ENCODE results near the gene VAMP7.
"Not testable (repeated sequence)": the region's sequence is repeated elsewhere in the genome, so short reads cannot be mapped to it uniquely, and the experiment has no call there.

VAMP7 gene, protein sequence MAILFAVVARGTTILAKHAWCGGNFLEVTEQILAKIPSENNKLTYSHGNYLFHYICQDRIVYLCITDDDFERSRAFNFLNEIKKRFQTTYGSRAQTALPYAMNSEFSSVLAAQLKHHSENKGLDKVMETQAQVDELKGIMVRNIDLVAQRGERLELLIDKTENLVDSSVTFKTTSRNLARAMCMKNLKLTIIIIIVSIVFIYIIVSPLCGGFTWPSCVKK

DNA sequence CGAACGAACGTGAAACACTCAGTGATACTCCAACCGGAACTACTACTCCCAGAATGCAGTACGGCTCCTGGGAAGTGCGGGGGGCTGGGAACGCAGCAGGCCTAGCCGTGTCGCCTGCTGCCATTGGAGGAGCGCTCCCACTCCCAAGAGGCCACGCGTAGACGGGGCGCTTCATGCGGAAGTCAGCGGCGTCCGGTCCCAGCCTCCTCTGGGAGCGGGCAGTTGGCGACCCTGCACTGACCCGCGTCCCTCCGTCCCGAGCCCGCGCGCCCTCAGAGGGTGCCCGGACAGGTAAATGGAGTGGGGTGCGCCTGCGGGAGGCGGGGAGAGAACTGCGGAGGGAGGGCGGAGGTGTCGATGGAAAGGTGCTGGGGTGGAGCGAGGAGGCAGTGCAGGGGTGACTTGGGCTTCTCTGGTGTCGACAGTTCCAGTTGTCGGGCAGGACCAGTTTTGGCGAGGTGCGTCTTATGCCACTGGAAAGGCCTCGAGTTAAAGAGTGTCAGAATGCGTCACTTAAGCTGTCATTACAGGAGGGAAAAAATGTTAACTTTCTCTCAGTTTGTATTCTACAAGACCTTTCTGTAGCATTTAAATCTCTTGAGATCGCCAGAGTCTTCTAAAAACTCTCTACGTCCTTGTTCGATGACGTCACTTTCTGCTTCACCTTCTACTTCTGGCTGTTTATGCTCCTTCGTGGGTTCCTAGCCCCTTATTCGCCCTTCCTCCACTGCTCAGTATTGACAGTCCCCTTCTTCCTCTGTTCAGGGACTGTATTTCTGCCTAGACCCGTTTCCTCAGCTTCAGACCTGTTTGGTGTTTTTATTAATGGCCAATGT, at the start of gene VAMP7:
TSS of gene VAMP7 (plus strand) at position 188 of the 836 bp plus-strand sequence. CDS start 8,122 bp downstream, outside the sequence.
- peak; percentile 82 for DNase-seq

DNA sequence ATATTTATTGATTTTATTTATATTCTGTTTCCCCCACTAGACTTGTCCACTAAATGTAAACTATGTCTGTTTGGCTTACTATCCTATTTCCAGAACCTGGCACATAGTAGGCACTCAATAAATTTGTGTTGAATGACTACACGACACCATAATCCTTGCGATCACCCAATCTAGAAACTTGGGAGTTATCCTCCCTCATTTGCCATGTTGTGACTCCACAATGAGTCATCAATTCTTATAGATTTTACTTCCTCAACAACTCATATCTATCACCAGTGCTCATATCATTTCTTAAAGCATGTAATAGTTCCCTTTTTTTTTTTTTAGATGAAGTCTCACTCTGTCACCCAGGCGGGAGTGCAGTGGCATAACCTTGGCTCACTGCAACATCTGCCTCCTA, 39.9 kb upstream of the VAMP7 start:
- DNase-seq = no peak

DNA sequence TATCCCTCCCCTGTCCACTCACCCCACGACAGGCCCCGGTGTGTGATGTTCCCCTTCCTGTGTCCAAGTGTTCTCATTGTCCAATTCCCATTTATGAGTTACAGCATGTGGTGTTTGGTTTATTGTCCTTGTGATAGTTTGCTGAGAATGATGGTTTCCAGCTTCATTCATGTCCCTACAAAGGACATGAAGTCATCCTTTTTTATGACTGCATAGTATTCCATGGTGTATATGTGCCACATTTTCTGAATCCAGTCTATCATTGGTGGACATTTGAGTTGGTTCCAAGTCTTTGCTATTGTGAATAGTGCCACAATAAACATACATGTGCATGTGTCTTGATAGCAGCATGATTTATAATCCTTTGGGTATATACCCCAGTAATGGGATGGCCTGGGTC, 29.4 kb upstream of the VAMP7 start:
- DNase-seq = not testable (repeated sequence)

GRCh38 chrX:155857561-155857960, 23.6 kb upstream of the VAMP7 start:
- DNase-seq = no peak

GRCh38 chrX:155864655-155865054, 16.5 kb upstream of the VAMP7 start:
- no peak for DNase-seq

GRCh38 chrX:155865193-155865592, 16.0 kb upstream of the VAMP7 start:
- no peak for DNase-seq

- no peak for DNase-seq
Observed at GRCh38 chrX:155867821-155868220, 13.3 kb upstream of the VAMP7 start.

DNA sequence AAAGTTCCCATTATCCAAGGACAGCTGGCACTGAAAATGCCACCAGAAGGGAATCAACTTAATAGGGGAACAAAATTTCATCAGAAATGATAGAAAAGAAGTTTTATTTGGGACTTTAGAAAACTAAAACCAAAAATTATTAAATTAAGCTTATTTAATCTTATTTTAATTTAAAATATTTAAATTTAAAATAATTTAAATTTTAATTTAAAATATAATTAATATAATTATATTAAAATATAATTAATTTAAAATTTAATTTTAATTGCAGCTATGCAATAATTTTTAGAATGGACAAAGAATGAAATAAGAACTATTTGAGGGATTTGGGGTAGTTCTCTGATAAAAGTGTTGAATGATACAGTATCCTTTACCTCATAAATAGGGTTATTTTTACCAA, 10.2 kb upstream of the VAMP7 start:
- DNase-seq = no peak

GRCh38 chrX:155871934-155872333, 9.2 kb upstream of the VAMP7 start:
- DNase-seq = no peak

GRCh38 chrX:155873188-155873587, 8.0 kb upstream of the VAMP7 start:
- no peak for DNase-seq

DNA sequence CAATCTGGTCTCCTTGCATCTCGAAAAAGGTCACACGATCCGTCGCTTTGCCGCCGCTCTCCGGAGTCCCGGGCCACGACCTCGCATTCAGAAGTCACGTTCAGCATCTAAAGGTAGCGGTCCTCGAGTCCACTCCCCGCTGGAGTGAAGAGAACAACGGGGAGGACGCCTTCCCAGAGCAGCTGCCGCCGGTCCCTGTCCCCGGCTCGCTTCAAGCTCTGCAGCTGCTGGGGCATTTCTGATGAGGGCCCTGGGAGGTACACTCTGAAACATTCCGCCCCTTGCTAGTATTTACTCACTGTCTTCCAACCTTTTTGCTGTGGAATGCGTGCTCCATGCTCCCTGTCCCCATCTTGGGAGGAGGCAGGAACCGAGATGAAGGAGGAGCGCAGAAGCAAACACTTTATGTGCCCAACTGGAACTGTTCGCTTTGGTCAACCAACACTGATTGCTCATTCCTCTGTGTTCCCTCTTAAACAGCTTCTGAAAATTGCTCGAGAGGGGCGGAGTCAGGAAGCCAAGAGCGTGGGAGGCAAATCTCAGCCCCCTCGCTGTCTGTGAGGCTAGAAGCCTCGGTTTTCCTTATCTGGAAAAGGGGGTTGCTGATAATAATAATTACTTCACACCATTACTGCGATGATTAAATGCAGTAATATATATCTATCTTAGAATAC, 6.4 kb upstream of the VAMP7 start:
- DNase-seq = no peak

- no peak for DNase-seq
Observed at GRCh38 chrX:155876704-155877103, 4.4 kb upstream of the VAMP7 start.

DNA sequence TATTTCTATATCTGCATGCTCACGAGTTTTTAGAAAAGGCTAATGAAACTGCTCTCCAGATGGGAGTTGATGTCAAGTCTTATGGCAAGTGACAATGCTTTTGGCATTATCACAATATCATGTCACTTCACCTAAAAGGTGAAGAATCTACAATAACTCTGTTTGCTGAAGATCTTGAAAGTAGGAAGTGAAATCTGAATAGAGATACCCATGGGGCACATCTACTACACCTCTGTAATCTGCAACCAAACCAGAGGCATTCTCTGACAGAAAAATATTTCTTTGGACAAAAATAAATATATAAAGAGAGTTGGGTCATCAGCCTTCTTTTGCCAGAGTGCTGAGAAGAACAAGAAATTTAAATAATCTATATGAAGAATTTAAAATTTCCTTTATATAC, 3.9 kb upstream of the VAMP7 start:
- DNase-seq = no peak

DNA sequence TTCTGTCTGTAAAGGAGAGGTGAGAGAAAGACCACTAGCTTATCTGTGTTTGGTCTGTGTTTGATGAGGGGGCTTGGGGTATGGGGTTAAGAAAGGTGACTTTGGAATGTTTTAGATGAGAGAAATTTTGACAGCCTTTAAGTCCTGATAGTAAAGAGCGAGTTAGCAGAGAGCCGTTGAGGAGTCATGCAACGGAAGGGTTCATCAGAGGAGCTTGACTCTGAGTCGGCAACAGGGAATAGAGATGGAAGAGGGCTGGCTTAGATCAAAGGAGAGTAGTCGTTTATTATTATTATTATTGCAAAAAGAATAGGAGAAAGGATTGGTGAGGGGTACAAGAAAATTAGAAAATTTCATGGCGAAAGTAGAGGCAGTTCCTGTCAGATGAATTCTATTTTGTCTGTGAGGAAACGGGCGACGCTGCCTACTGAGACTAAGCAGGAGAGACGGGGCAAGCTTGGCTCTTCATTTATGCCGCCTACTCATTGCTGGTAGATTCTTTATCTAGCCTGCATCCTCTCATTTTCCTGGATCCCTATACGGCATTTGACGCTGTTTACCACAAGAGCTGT, 473 bp upstream of the VAMP7 start:
- DNase-seq = no peak

- no peak for DNase-seq
Observed at GRCh38 chrX:155886409-155886808, 5.3 kb downstream of the VAMP7 start.

GRCh38 chrX:155888139-155888538, 7.0 kb downstream of the VAMP7 start:
- DNase-seq = no peak

GRCh38 chrX:155889328-155889727, 8.2 kb downstream of the VAMP7 start:
- DNase-seq = no peak

- no peak for DNase-seq
Observed at GRCh38 chrX:155891446-155892210, 10.5 kb downstream of the VAMP7 start.

GRCh38 chrX:155893521-155893920, 12.4 kb downstream of the VAMP7 start:
- no peak for DNase-seq

GRCh38 chrX:155896512-155896911, 15.4 kb downstream of the VAMP7 start:
- DNase-seq = no peak

- no peak for DNase-seq
Observed at GRCh38 chrX:155899366-155899765, 18.2 kb downstream of the VAMP7 start.

DNA sequence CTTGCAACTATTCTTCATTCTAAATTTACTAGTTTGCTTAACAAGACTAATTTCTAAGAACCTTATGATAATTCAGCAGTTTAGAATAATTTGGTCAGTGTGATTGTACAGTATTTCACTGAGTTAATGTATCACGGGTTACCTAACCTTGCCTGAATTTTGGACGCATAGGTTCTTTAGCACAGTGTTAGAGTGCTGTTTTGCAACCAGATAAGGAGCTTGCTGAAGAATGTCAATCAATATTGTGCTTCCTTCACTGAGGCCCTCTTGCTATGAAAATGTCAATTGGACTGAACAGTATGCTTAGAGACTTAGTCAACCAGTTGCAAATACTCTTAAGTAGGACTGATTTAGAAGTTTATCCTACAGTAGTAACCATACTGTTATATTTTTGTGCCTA, 19.6 kb downstream of the VAMP7 start:
- no peak for DNase-seq

DNA sequence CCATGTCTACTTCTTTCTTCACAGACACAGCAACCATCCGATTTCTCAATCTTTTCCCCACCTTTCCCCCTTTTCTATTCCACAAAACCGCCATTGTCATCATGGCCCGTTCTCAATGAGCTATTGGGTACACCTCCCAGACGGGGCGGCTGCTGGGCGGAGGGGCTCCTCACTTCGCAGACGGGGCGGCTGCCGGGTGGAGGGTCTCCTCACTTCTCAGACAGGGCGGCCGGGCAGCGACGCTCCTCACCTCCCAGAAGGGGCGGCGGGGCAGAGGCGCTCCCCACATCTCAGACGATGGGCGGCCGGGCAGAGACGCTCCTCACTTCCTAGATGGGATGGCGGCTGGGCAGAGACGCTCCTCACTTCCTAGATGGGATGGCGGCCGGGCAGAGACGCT, 26.5 kb downstream of the VAMP7 start:
- DNase-seq = not testable (repeated sequence)
